ENCODE data around the gene TMEM108. TPM values are rescaled to one million over a fixed set of nuclear protein-coding genes. Genes with fewer than 3 reads are reported as not detected.

The TMEM108 gene
- polyA plus RNA-seq, 1 of the 3 experiments (the other 2 are of a cell fraction), result 8.6 TPM

DNA sequence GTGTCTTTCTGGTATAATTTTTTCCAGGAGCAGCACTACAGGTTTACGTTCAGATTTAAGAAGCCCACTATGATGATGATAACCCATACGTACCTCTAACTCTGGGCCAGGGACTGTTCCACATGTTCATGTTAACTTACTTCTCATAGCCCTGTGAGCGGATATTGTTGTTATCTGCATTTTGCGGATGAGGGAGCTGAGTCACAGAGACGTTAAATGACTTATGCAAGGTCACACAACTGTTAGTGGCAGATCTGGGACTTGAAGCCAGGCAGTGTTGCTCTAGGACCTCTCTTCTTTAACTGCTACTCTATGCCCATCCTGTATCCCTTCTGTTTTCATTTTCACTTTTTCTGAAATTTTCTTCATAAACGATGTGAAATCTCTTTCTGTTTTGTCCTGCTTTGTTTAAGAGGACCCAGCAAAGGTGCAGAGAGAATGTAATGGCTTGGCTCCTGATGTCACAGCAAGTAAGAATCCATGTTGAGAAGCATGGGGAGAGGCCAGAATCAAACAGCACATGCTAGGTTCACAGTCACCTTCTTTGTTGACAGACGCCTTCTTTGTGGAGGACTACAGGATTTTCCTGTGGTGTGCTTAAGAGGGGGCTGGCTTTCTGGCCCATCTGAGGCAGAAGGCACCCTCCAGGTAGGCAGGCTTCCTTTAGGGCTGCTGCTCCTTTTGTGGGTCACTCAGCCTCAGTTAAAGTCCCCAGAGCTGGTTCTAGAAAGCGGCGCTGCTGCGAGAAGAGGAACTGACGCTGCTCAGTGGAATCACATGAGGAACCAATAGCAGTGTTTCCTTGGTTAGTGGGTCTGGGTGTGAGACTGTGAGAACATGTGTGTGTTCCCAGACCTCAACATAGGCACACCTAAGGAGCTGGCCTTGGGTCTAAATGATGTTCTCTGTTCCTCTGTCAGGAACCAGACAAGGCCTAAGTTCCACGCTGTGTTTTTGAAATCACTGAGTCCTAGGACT is 121.6 kb downstream of the TMEM108 start:
- Histone ChIP-seq H3K4me1 (ENCODE audit: control insufficient read depth in 1 of 2, insufficient read depth in 2 of 2, low read depth in 1 of 2, low read length in 1 of 2) (peaks cover 0 to 24% of the 10 kb centered on the region in 2 experiments; a peak in 1 of 4 replicates), H3K9ac (no peak overlapping the region), H4K20me1 (ENCODE audit: insufficient read depth) (no peaks in the 10 kb centered on the region), H3K79me2 (ENCODE audit: insufficient read depth) (no peaks in the 10 kb centered on the region), H3K4me3 (ENCODE audit: low read depth in 2 of 2, low read length in 1 of 2) (no peak overlapping the region), H3K36me3 (replicated peaks in 1 of 2; ENCODE audit: control insufficient read depth in 1 of 2, insufficient read depth in 2 of 2, low read length in 1 of 2) (no peaks in the 10 kb centered on the region), H2AFZ (ENCODE audit: low read depth) (no peak overlapping the region), H3K9me3 (no peaks in the 10 kb centered on the region), H3F3A (replicated peaks; ENCODE audit: insufficient read depth) (no peaks in the 10 kb centered on the region), H3K9me2 (no peaks in the 10 kb centered on the region), H3K27ac (ENCODE audit: low read depth in 2 of 2, low read length in 1 of 2) (no peak overlapping the region; a peak in 1 of 4 replicates), H3K4me2 (no peak overlapping the region), H3K27me3 (ENCODE audit: insufficient read depth) (no peaks in the 10 kb centered on the region)
- CTCF ChIA-PET, result interaction anchor here (1.2 to 1.5 kb wide), 2 partner anchors 9 to 11 kb away, joined by 3 read pairs; no protein-coding TSS in a partner anchor
- 81% methylated on average over 12 of the region's 12 CpGs for WGBS (ENCODE audit: low lambda C conversion rate)
- POLR2A ChIA-PET, result interaction anchor here (0.6 kb wide), 1 partner anchor 27 kb away, joined by 3 read pairs; no protein-coding TSS in a partner anchor
- TF ChIP-seq FOSL2 (IDR thresholded peaks at IDR 0.05; ENCODE audit: borderline replicate concordance, low read depth) (no peak), NRF1 (IDR thresholded peaks at IDR 0.05; ENCODE audit: low read depth, low read length) (no peak), JUND (IDR thresholded peaks at IDR 0.05) (no peak), GABPA (IDR thresholded peaks at IDR 0.05; ENCODE audit: low read depth) (no peak)
- TF ChIP-seq, protein P1, sequence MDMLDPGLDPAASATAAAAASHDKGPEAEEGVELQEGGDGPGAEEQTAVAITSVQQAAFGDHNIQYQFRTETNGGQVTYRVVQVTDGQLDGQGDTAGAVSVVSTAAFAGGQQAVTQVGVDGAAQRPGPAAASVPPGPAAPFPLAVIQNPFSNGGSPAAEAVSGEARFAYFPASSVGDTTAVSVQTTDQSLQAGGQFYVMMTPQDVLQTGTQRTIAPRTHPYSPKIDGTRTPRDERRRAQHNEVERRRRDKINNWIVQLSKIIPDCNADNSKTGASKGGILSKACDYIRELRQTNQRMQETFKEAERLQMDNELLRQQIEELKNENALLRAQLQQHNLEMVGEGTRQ (IDR thresholded peaks at IDR 0.05; ENCODE audit: borderline replicate concordance, low read depth, low read length), result no peak
- TF ChIP-seq, protein P2, sequence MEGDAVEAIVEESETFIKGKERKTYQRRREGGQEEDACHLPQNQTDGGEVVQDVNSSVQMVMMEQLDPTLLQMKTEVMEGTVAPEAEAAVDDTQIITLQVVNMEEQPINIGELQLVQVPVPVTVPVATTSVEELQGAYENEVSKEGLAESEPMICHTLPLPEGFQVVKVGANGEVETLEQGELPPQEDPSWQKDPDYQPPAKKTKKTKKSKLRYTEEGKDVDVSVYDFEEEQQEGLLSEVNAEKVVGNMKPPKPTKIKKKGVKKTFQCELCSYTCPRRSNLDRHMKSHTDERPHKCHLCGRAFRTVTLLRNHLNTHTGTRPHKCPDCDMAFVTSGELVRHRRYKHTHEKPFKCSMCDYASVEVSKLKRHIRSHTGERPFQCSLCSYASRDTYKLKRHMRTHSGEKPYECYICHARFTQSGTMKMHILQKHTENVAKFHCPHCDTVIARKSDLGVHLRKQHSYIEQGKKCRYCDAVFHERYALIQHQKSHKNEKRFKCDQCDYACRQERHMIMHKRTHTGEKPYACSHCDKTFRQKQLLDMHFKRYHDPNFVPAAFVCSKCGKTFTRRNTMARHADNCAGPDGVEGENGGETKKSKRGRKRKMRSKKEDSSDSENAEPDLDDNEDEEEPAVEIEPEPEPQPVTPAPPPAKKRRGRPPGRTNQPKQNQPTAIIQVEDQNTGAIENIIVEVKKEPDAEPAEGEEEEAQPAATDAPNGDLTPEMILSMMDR (IDR thresholded peaks at IDR 0.05), result no peak
- TF ChIP-seq, protein P3, sequence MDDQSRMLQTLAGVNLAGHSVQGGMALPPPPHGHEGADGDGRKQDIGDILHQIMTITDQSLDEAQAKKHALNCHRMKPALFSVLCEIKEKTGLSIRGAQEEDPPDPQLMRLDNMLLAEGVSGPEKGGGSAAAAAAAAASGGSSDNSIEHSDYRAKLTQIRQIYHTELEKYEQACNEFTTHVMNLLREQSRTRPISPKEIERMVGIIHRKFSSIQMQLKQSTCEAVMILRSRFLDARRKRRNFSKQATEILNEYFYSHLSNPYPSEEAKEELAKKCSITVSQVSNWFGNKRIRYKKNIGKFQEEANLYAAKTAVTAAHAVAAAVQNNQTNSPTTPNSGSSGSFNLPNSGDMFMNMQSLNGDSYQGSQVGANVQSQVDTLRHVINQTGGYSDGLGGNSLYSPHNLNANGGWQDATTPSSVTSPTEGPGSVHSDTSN (IDR thresholded peaks at IDR 0.05), result no peak
- no peak for DNase-seq

DNA sequence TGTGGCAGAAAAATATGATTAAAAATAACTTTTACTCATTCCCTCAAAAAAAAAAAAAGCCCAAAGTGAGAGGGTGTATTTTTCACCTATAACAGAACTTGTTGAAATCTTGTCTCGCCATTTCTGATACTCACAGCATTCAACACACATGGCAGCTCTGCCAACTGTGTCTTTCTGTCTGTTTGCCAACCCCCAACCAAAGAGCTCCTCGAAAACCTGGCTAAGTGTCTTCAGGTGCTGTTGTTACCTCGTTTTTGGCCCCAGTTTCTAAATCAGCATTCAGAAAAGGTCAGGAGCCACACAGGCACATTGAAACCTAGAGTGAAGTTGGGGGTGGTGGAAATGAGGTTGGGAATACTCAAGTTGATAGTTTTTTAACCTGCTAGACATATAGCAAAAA is 123.5 kb downstream of the TMEM108 start:
- H2AFZ ChIP-seq (ENCODE audit: low read depth), result no peak overlapping the region
- no peaks in the 10 kb centered on the region for H3K27me3 ChIP-seq (ENCODE audit: insufficient read depth)
- ChIA-PET CTCF (interaction anchor here (1.7 kb wide), 1 partner anchor 120 kb away, joined by 7 read pairs; no protein-coding TSS in a partner anchor), POLR2A (no interaction called here)
- H3K9me3 ChIP-seq, result no peaks in the 10 kb centered on the region
- H3K4me2 ChIP-seq, result no peak overlapping the region
- no peaks in the 10 kb centered on the region for H3K79me2 ChIP-seq (ENCODE audit: insufficient read depth)
- no peaks in the 10 kb centered on the region for H3F3A ChIP-seq (replicated peaks; ENCODE audit: insufficient read depth)
- no peaks in the 10 kb centered on the region for H3K9me2 ChIP-seq
- WGBS (ENCODE audit: low lambda C conversion rate), result 53% methylated on average over 3 of the region's 3 CpGs
- H3K36me3 ChIP-seq (replicated peaks in 1 of 2; ENCODE audit: control insufficient read depth in 1 of 2, insufficient read depth in 2 of 2, low read length in 1 of 2), result no peaks in the 10 kb centered on the region
- no peak overlapping the region; a peak in 1 of 4 replicates for H3K27ac ChIP-seq (ENCODE audit: low read depth in 2 of 2, low read length in 1 of 2)
- H4K20me1 ChIP-seq (ENCODE audit: insufficient read depth), result no peaks in the 10 kb centered on the region
- no peak for DNase-seq
- peaks cover 0 to 24% of the 10 kb centered on the region in 2 experiments; a peak in 1 of 4 replicates for H3K4me1 ChIP-seq (ENCODE audit: control insufficient read depth in 1 of 2, insufficient read depth in 2 of 2, low read depth in 1 of 2, low read length in 1 of 2)
- H3K4me3 ChIP-seq (ENCODE audit: low read depth in 2 of 2, low read length in 1 of 2), result no peak overlapping the region
- H3K9ac ChIP-seq, result no peak overlapping the region
- no peak for TF ChIP-seq NRF1 (IDR thresholded peaks at IDR 0.05; ENCODE audit: low read depth, low read length)
- no peak for TF ChIP-seq TEAD4 (IDR thresholded peaks at IDR 0.05; ENCODE audit: borderline replicate concordance, insufficient read depth)
- TF ChIP-seq, protein P1 (IDR thresholded peaks at IDR 0.05; ENCODE audit: borderline replicate concordance, low read depth, low read length), result no peak
- TF ChIP-seq SIN3A (IDR thresholded peaks at IDR 0.05; ENCODE audit: borderline replicate concordance, low read depth, low read length), result no peak
- no peak for TF ChIP-seq RAD21 (IDR thresholded peaks at IDR 0.05; ENCODE audit: low read length)
- TF ChIP-seq, protein P4, sequence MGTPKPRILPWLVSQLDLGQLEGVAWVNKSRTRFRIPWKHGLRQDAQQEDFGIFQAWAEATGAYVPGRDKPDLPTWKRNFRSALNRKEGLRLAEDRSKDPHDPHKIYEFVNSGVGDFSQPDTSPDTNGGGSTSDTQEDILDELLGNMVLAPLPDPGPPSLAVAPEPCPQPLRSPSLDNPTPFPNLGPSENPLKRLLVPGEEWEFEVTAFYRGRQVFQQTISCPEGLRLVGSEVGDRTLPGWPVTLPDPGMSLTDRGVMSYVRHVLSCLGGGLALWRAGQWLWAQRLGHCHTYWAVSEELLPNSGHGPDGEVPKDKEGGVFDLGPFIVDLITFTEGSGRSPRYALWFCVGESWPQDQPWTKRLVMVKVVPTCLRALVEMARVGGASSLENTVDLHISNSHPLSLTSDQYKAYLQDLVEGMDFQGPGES (IDR thresholded peaks at IDR 0.05; ENCODE audit: low read depth, low read length), result no peak
- TF ChIP-seq POLR2AphosphoS5 (IDR thresholded peaks at IDR 0.05; ENCODE audit: low read depth, low read length), result no peak
- TF ChIP-seq, protein P5, sequence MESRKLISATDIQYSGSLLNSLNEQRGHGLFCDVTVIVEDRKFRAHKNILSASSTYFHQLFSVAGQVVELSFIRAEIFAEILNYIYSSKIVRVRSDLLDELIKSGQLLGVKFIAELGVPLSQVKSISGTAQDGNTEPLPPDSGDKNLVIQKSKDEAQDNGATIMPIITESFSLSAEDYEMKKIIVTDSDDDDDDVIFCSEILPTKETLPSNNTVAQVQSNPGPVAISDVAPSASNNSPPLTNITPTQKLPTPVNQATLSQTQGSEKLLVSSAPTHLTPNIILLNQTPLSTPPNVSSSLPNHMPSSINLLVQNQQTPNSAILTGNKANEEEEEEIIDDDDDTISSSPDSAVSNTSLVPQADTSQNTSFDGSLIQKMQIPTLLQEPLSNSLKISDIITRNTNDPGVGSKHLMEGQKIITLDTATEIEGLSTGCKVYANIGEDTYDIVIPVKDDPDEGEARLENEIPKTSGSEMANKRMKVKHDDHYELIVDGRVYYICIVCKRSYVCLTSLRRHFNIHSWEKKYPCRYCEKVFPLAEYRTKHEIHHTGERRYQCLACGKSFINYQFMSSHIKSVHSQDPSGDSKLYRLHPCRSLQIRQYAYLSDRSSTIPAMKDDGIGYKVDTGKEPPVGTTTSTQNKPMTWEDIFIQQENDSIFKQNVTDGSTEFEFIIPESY (IDR thresholded peaks at IDR 0.05; ENCODE audit: borderline replicate concordance, low read depth), result no peak
- TF ChIP-seq YY1 (IDR thresholded peaks at IDR 0.05; ENCODE audit: low read depth), result no peak
- TF ChIP-seq, protein P6, sequence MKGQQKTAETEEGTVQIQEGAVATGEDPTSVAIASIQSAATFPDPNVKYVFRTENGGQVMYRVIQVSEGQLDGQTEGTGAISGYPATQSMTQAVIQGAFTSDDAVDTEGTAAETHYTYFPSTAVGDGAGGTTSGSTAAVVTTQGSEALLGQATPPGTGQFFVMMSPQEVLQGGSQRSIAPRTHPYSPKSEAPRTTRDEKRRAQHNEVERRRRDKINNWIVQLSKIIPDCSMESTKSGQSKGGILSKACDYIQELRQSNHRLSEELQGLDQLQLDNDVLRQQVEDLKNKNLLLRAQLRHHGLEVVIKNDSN (IDR thresholded peaks at IDR 0.05; ENCODE audit: borderline replicate concordance, low read depth), result no peak

Measured in SK-N-SH (cell line).